Esophagus squamous epithelium (tissue), 4 donors: ENCODE data around the gene PKD2L2.

Experiments
- POLR2A ChIP-seq, 4 donors: fragments of 450-650 bp; IDR thresholded peaks; one replicate each; pipeline ENCODE4 v1.6.1; 2017; ENCODE audit warnings: antibody characterized with exemption in 4 of 4, mild to moderate bottlenecking in 4 of 4, moderate library complexity in 3 of 4
- TF ChIP-seq, protein P1 (sequence below), 6 experiments: fragments of 450-650 bp in 4 of 6; fragments of 200-600 bp in 2 of 6; sonication (generic) in 2 of 6; IDR thresholded peaks; one replicate each; pipeline ENCODE4 v1.5.1; 2016 to 2019; ENCODE audit warnings: antibody characterized with exemption in 6 of 6, mild to moderate bottlenecking in 4 of 6, moderate library complexity in 4 of 6

- TF ChIP-seq, protein P1, sequence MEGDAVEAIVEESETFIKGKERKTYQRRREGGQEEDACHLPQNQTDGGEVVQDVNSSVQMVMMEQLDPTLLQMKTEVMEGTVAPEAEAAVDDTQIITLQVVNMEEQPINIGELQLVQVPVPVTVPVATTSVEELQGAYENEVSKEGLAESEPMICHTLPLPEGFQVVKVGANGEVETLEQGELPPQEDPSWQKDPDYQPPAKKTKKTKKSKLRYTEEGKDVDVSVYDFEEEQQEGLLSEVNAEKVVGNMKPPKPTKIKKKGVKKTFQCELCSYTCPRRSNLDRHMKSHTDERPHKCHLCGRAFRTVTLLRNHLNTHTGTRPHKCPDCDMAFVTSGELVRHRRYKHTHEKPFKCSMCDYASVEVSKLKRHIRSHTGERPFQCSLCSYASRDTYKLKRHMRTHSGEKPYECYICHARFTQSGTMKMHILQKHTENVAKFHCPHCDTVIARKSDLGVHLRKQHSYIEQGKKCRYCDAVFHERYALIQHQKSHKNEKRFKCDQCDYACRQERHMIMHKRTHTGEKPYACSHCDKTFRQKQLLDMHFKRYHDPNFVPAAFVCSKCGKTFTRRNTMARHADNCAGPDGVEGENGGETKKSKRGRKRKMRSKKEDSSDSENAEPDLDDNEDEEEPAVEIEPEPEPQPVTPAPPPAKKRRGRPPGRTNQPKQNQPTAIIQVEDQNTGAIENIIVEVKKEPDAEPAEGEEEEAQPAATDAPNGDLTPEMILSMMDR (IDR thresholded peaks at IDR 0.05), result no peak
- no peak for TF ChIP-seq POLR2A (IDR thresholded peaks at IDR 0.05)
These were observed 68.7 kb downstream of the PKD2L2 start for GRCh38 chr5:137957948-137958347.
